WERI-Rb-1 (cell line): Measurements from ENCODE around the gene RRP8.

ENCODE experiments used
- DNase-seq: peaks from one replicate; pipeline ENCODE4 v3.0.0-alpha.2; 2020
- H3K27ac ChIP-seq: fragments of 250-450 bp; sonication (Bioruptor Pico); 2 replicates; pipeline ENCODE4 v1.5.1; 2020; ENCODE audit warnings: mild to moderate bottlenecking, moderate library complexity
- H3K27me3 ChIP-seq: fragments of 250-450 bp; sonication (Bioruptor Pico); 2 replicates; pipeline ENCODE4 v1.5.1; 2021; ENCODE audit warnings: mild to moderate bottlenecking, low read depth, moderate library complexity; ENCODE audit not compliant: insufficient read depth, severe bottlenecking
- H3K36me3 ChIP-seq: fragments of 250-450 bp; sonication (Bioruptor Pico); 2 replicates; pipeline ENCODE4 v1.5.1; 2020; ENCODE audit warnings: mild to moderate bottlenecking, moderate library complexity
- H3K4me3 ChIP-seq: 2 replicates; pipeline ENCODE4 v1.5.1; 2011; ENCODE audit warnings: low read depth, mild to moderate bottlenecking, control low read depth, low read length
- H3K9me3 ChIP-seq: fragments of 250-450 bp; sonication (Bioruptor Pico); 2 replicates; pipeline ENCODE4 v1.5.1; 2021; ENCODE audit warnings: mild to moderate bottlenecking, moderate library complexity; ENCODE audit not compliant: severe bottlenecking
- CTCF ChIP-seq: IDR thresholded peaks from 2 replicates; pipeline ENCODE4 v1.5.1; 2011; ENCODE audit warnings: low read depth, mild to moderate bottlenecking, control low read depth, inconsistent platforms, low read length

The RRP8 gene

GRCh38 chr11:6616596-6617250 lies 13.3 kb upstream of the RRP8 start:
- Histone ChIP-seq H3K27ac (no peak overlapping the region), H3K27me3 (no peaks in the 10 kb centered on the region), H3K4me3 (no peak overlapping the region), H3K9me3 (no peaks in the 10 kb centered on the region), H3K36me3 (no peaks in the 10 kb centered on the region)
- no peak for DNase-seq
- no peak for TF ChIP-seq CTCF

GRCh38 chr11:6615882-6616585 lies 12.6 kb upstream of the RRP8 start:
- Histone ChIP-seq H3K4me3 (no peak overlapping the region), H3K9me3 (no peaks in the 10 kb centered on the region), H3K27ac (no peak overlapping the region), H3K36me3 (peaks cover 4% of the 10 kb centered on the region), H3K27me3 (no peaks in the 10 kb centered on the region)
- no peak for DNase-seq
- TF ChIP-seq CTCF, result no peak

GRCh38 chr11:6615046-6615445 lies 11.6 kb upstream of the RRP8 start:
- no peak for DNase-seq
- Histone ChIP-seq H3K9me3 (no peaks in the 10 kb centered on the region), H3K4me3 (no peak overlapping the region), H3K27ac (no peak overlapping the region), H3K27me3 (no peaks in the 10 kb centered on the region), H3K36me3 (peaks cover 14% of the 10 kb centered on the region)
- TF ChIP-seq CTCF, result no peak

GRCh38 chr11:6614446-6614845 lies 11.0 kb upstream of the RRP8 start:
- no peaks in the 10 kb centered on the region for H3K27me3 ChIP-seq
- peaks cover 20% of the 10 kb centered on the region for H3K36me3 ChIP-seq
- H3K4me3 ChIP-seq, result no peak overlapping the region
- no peak overlapping the region for H3K27ac ChIP-seq
- no peak for TF ChIP-seq CTCF
- H3K9me3 ChIP-seq, result no peaks in the 10 kb centered on the region
- DNase-seq, result no peak

GRCh38 chr11:6613496-6613895 lies 10.1 kb upstream of the RRP8 start:
- Histone ChIP-seq H3K9me3 (no peaks in the 10 kb centered on the region), H3K36me3 (peaks cover 30% of the 10 kb centered on the region), H3K4me3 (no peak overlapping the region), H3K27me3 (no peaks in the 10 kb centered on the region), H3K27ac (no peak overlapping the region)
- DNase-seq, result no peak
- no peak for TF ChIP-seq CTCF
